Measurements from ENCODE around the gene KRTAP5-6.
"Not testable (repeated sequence)": the region's sequence is repeated elsewhere in the genome, so short reads cannot be mapped to it uniquely, and the experiment has no call there.

Gene KRTAP5-6

GRCh38 chr11:1683904-1684572 lies 13.0 kb upstream of the KRTAP5-6 start:
- DNase-seq (ENCODE audit: low read depth in 3 of 3) = not testable (repeated sequence)

GRCh38 chr11:1684886-1685874 lies 11.8 kb upstream of the KRTAP5-6 start:
- not testable (repeated sequence) for DNase-seq (ENCODE audit: low read depth in 3 of 3)

- DNase-seq (ENCODE audit: low read depth in 3 of 3) = not testable (repeated sequence)
Observed at GRCh38 chr11:1686220-1686619, 10.8 kb upstream of the KRTAP5-6 start.

- not testable (repeated sequence) for DNase-seq (ENCODE audit: low read depth in 3 of 3)
Observed at GRCh38 chr11:1688336-1688947, 8.6 kb upstream of the KRTAP5-6 start.

GRCh38 chr11:1689250-1690166 lies 7.5 kb upstream of the KRTAP5-6 start:
- not testable (repeated sequence) for DNase-seq (ENCODE audit: low read depth in 3 of 3)

GRCh38 chr11:1690167-1691025 lies 6.6 kb upstream of the KRTAP5-6 start:
- no peak for DNase-seq (ENCODE audit: low read depth in 3 of 3)

- no peak for DNase-seq (ENCODE audit: low read depth in 3 of 3)
Observed at GRCh38 chr11:1691026-1691877, 5.7 kb upstream of the KRTAP5-6 start.

- no peak for DNase-seq (ENCODE audit: low read depth in 3 of 3)
Observed at GRCh38 chr11:1691878-1692707, 4.9 kb upstream of the KRTAP5-6 start.

GRCh38 chr11:1692708-1693326 lies 4.2 kb upstream of the KRTAP5-6 start:
- no peak for DNase-seq (ENCODE audit: low read depth in 3 of 3)

- peak; percentile 52 to 65 (median 56) for DNase-seq (ENCODE audit: low read depth in 3 of 3)
Observed at GRCh38 chr11:1693327-1694063, 3.5 kb upstream of the KRTAP5-6 start.

GRCh38 chr11:1694064-1694845 lies 2.7 kb upstream of the KRTAP5-6 start:
- peak; percentile 66 to 80 (median 66) for DNase-seq (ENCODE audit: low read depth in 3 of 3)

GRCh38 chr11:1694846-1695547 lies 2.0 kb upstream of the KRTAP5-6 start:
- no peak for DNase-seq (ENCODE audit: low read depth in 3 of 3)

- no peak for DNase-seq (ENCODE audit: low read depth in 3 of 3)
Observed at GRCh38 chr11:1695548-1696108, 1.4 kb upstream of the KRTAP5-6 start.

- no peak for DNase-seq (ENCODE audit: low read depth in 3 of 3)
Observed at GRCh38 chr11:1699771-1700170, 2.8 kb downstream of the KRTAP5-6 start.

GRCh38 chr11:1701091-1701807 lies 4.3 kb downstream of the KRTAP5-6 start:
- DNase-seq (ENCODE audit: low read depth in 3 of 3) = no peak

Data from stimulated activated CD4-positive, alpha-beta T cell treated with anti-CD3 and anti-CD28 coated beads, TNF-alpha, amount 100 ng/mL, for 4 hours (primary cell).